DMS114 treated with DMSO at 0.1 percent for 48 hours (cell line): ENCODE results near the gene MAP7.
A peak's percentile ranks its signal among the peaks of the same experiment; 100 is the strongest.
"Not testable (repeated sequence)": the region's sequence is repeated elsewhere in the genome, so short reads cannot be mapped to it uniquely, and the experiment has no call there.

Source experiments
- DNase-seq: peaks from one replicate; lab custom pipeline; 2025; ENCODE audit not compliant: unreplicated experiment; lab: John Stamatoyannopoulos, UW

Gene MAP7

GRCh38 chr6:136550330-136551071 lies at the start of gene MAP7:
TSS of gene MAP7 (minus strand) at chr6:136550422. CDS start at chr6:136550408, 14 bp downstream.
- no peak for DNase-seq

- DNase-seq: no peak
Measured at GRCh38 chr6:136599329-136600011, 49.2 kb upstream of the MAP7 start.

GRCh38 chr6:136598048-136598447 lies 47.8 kb upstream of the MAP7 start:
- no peak for DNase-seq

GRCh38 chr6:136594671-136595070 lies 44.4 kb upstream of the MAP7 start:
- no peak for DNase-seq

- DNase-seq: no peak
Measured at GRCh38 chr6:136593748-136594490, 43.7 kb upstream of the MAP7 start.

- no peak for DNase-seq
Measured at GRCh38 chr6:136592930-136593673, 42.9 kb upstream of the MAP7 start.

- no peak for DNase-seq
Measured at GRCh38 chr6:136591617-136592016, 41.4 kb upstream of the MAP7 start.

GRCh38 chr6:136590846-136591245 lies 40.6 kb upstream of the MAP7 start:
- not testable (repeated sequence) for DNase-seq

GRCh38 chr6:136587527-136587926 lies 37.3 kb upstream of the MAP7 start:
- DNase-seq: no peak

GRCh38 chr6:136586295-136586694 lies 36.1 kb upstream of the MAP7 start:
- no peak for DNase-seq

- not testable (repeated sequence) for DNase-seq
Measured at GRCh38 chr6:136585523-136585922, 35.3 kb upstream of the MAP7 start.

GRCh38 chr6:136584290-136584689 lies 34.1 kb upstream of the MAP7 start:
- DNase-seq: not testable (repeated sequence)

GRCh38 chr6:136582711-136583471 lies 32.7 kb upstream of the MAP7 start:
- peak; percentile 2 for DNase-seq

- DNase-seq: no peak
Measured at GRCh38 chr6:136579800-136580199, 29.6 kb upstream of the MAP7 start.

GRCh38 chr6:136576821-136577220 lies 26.6 kb upstream of the MAP7 start:
- no peak for DNase-seq

GRCh38 chr6:136571496-136571895 lies 21.3 kb upstream of the MAP7 start:
- DNase-seq: no peak

- no peak for DNase-seq
Measured at GRCh38 chr6:136571065-136571464, 20.8 kb upstream of the MAP7 start.

GRCh38 chr6:136568129-136568528 lies 17.9 kb upstream of the MAP7 start:
- DNase-seq: no peak

GRCh38 chr6:136567688-136568087 lies 17.5 kb upstream of the MAP7 start:
- DNase-seq: no peak

- DNase-seq: no peak
Measured at GRCh38 chr6:136566851-136567250, 16.6 kb upstream of the MAP7 start.
